EL (cell line): Measurements from ENCODE around the gene SLC22A8.
"Not testable (repeated sequence)": the region's sequence is repeated elsewhere in the genome, so short reads cannot be mapped to it uniquely, and the experiment has no call there.

Experiments used
- DNase-seq: peaks from one replicate; pipeline ENCODE4 v3.0.0-alpha.2; 2016

Gene SLC22A8

GRCh38 chr11:62985041-62985750 is 30.4 kb downstream of the SLC22A8 start:
- no peak for DNase-seq

GRCh38 chr11:62984451-62984991 is 31.1 kb downstream of the SLC22A8 start, which contains the start of gene SLC22A6:
TSS of gene SLC22A6 (minus strand) at chr11:62984967. CDS start at chr11:62984690, 277 bp downstream.
- no peak for DNase-seq

GRCh38 chr11:62983536-62984199 is 32.0 kb downstream of the SLC22A8 start:
- DNase-seq: no peak

GRCh38 chr11:62981743-62982142 is 33.9 kb downstream of the SLC22A8 start:
- no peak for DNase-seq

- DNase-seq: no peak
Measured at GRCh38 chr11:62980133-62980760, 35.4 kb downstream of the SLC22A8 start.

- no peak for DNase-seq
Measured at GRCh38 chr11:62976109-62976508, 39.5 kb downstream of the SLC22A8 start.

GRCh38 chr11:62974848-62975522 is 40.7 kb downstream of the SLC22A8 start:
- peak; percentile 27 for DNase-seq

GRCh38 chr11:62965574-62965973 is 50.1 kb downstream of the SLC22A8 start:
- DNase-seq: no peak

- DNase-seq: no peak
Measured at GRCh38 chr11:62962391-62962790, 53.2 kb downstream of the SLC22A8 start.

- DNase-seq: no peak
Measured at GRCh38 chr11:62961017-62961570, 54.5 kb downstream of the SLC22A8 start.

- DNase-seq: no peak
Measured at GRCh38 chr11:62959422-62959980, 56.1 kb downstream of the SLC22A8 start.

- peak; percentile 45 for DNase-seq
Measured at GRCh38 chr11:62958547-62959421, 56.9 kb downstream of the SLC22A8 start.

- no peak for DNase-seq
Measured at GRCh38 chr11:62957147-62957546, 58.5 kb downstream of the SLC22A8 start.

- DNase-seq: no peak
Measured at GRCh38 chr11:62954478-62954877, 61.2 kb downstream of the SLC22A8 start.

- peak; percentile 42 for DNase-seq
Measured at GRCh38 chr11:62953811-62954210, 61.8 kb downstream of the SLC22A8 start.

- DNase-seq: no peak
Measured at GRCh38 chr11:62948765-62949320, 66.8 kb downstream of the SLC22A8 start.

GRCh38 chr11:62945538-62945937 is 70.1 kb downstream of the SLC22A8 start:
- DNase-seq: not testable (repeated sequence)
